Hematopoietic multipotent progenitor cell treated with erythropoietin and hydrocortisone succinate and interleukin-3 and kit ligand, for 6 days (in vitro differentiated cells): ENCODE measurements around the gene EIF2S1.
"Not testable (repeated sequence)": the region's sequence is repeated elsewhere in the genome, so short reads cannot be mapped to it uniquely, and the experiment has no call there.

ENCODE experiments used
- DNase-seq: peaks from one replicate; pipeline ENCODE4 v3.0.0-alpha.2; 2015

EIF2S1 gene

GRCh38 chr14:67359775-67360469, at the start of gene EIF2S1, which contains the start of gene ATP6V1D:
Gene EIF2S1 (plus strand): TSS chr14:67360328. CDS start chr14:67364768, 4,440 bp downstream.
Gene ATP6V1D (minus strand): TSS chr14:67359804. CDS start chr14:67359698, 106 bp downstream.
- peak; percentile 99 for DNase-seq

- DNase-seq: no peak
These were observed 48.3 kb upstream of the EIF2S1 start for GRCh38 chr14:67311868-67312267.

- no peak for DNase-seq
These were observed 47.0 kb upstream of the EIF2S1 start for GRCh38 chr14:67313153-67313552.

- DNase-seq: no peak
These were observed 42.3 kb upstream of the EIF2S1 start for GRCh38 chr14:67317822-67318221.

- no peak for DNase-seq
These were observed 41.0 kb upstream of the EIF2S1 start for GRCh38 chr14:67319142-67319541.

- DNase-seq: not testable (repeated sequence)
These were observed 30.5 kb upstream of the EIF2S1 start for GRCh38 chr14:67329666-67330065.

- no peak for DNase-seq
These were observed 28.6 kb upstream of the EIF2S1 start for GRCh38 chr14:67331368-67332125.

GRCh38 chr14:67332468-67332867, 27.7 kb upstream of the EIF2S1 start:
- no peak for DNase-seq

GRCh38 chr14:67335781-67336180, 24.3 kb upstream of the EIF2S1 start:
- DNase-seq: peak; percentile 64

- DNase-seq: not testable (repeated sequence)
These were observed 18.9 kb upstream of the EIF2S1 start for GRCh38 chr14:67341231-67341630.

GRCh38 chr14:67343601-67344230, 16.4 kb upstream of the EIF2S1 start:
- DNase-seq: no peak

GRCh38 chr14:67345583-67345982, 14.5 kb upstream of the EIF2S1 start:
- no peak for DNase-seq

- DNase-seq: no peak
These were observed 8.1 kb upstream of the EIF2S1 start for GRCh38 chr14:67352055-67352454.

GRCh38 chr14:67357186-67357968, 2.8 kb upstream of the EIF2S1 start:
- DNase-seq: peak; percentile 38

- no peak for DNase-seq
These were observed 2.2 kb upstream of the EIF2S1 start for GRCh38 chr14:67357969-67358354.

- DNase-seq: no peak
These were observed 979 bp upstream of the EIF2S1 start for GRCh38 chr14:67358924-67359774.

GRCh38 chr14:67360470-67361206, 510 bp downstream of the EIF2S1 start:
- DNase-seq: peak; percentile 44

GRCh38 chr14:67365476-67365875, 5.3 kb downstream of the EIF2S1 start:
- DNase-seq: no peak

- DNase-seq: no peak
These were observed 10.7 kb downstream of the EIF2S1 start for GRCh38 chr14:67370830-67371229.

- no peak for DNase-seq
These were observed 11.4 kb downstream of the EIF2S1 start for GRCh38 chr14:67371247-67372148.
